C4-2B (cell line): Measurements from ENCODE around the gene LGALS9.
"Not testable (repeated sequence)": the region's sequence is repeated elsewhere in the genome, so short reads cannot be mapped to it uniquely, and the experiment has no call there.

ENCODE experiments used
- ZFX ChIP-seq: fragments of 450-650 bp; IDR thresholded peaks from 2 replicates; pipeline ENCODE4 v1.6.1; 2017
- TF ChIP-seq, protein P1 (sequence below): fragments of 450-650 bp; conservative IDR thresholded peaks from 2 replicates; pipeline ENCODE4 v1.5.1; 2017; ENCODE audit warnings: mild to moderate bottlenecking

GRCh38 chr17:27632766-27633165, 1.8 kb downstream of the LGALS9 start:
- TF ChIP-seq, protein P1, sequence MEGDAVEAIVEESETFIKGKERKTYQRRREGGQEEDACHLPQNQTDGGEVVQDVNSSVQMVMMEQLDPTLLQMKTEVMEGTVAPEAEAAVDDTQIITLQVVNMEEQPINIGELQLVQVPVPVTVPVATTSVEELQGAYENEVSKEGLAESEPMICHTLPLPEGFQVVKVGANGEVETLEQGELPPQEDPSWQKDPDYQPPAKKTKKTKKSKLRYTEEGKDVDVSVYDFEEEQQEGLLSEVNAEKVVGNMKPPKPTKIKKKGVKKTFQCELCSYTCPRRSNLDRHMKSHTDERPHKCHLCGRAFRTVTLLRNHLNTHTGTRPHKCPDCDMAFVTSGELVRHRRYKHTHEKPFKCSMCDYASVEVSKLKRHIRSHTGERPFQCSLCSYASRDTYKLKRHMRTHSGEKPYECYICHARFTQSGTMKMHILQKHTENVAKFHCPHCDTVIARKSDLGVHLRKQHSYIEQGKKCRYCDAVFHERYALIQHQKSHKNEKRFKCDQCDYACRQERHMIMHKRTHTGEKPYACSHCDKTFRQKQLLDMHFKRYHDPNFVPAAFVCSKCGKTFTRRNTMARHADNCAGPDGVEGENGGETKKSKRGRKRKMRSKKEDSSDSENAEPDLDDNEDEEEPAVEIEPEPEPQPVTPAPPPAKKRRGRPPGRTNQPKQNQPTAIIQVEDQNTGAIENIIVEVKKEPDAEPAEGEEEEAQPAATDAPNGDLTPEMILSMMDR = not testable (repeated sequence)
- TF ChIP-seq ZFX = not testable (repeated sequence)
